ENCODE data around the gene ALLC. TPM values are rescaled to one million over a fixed set of nuclear protein-coding genes. Genes with fewer than 3 reads are reported as not detected.

The ALLC gene
- total RNA-seq, 1 donor from 2014 or later: not detected

GRCh38 chr2:3701071-3701470 lies 43.1 kb downstream of the ALLC start:
- Histone ChIP-seq H3K27me3 (no peaks in the 10 kb centered on the region), H3K9me3 (no peaks in the 10 kb centered on the region), H3K4me3 (no peak overlapping the region), H3K27ac (no peak overlapping the region), H3K36me3 (no peaks in the 10 kb centered on the region), H3K4me1 (peaks cover 4 to 8% of the 10 kb centered on the region in 2 donors)
- intact Hi-C loops (cut with DNase I): no loop called here
- DNase-seq (ENCODE audit: low spot score in 2 of 2): no peak
- TF ChIP-seq CTCF (IDR thresholded peaks at IDR 0.05): no peak

- H3K27ac ChIP-seq: no peak within 1 kb of the TSS
- peak within 1 kb of the TSS; percentile 44 to 56 for H3K4me3 ChIP-seq
- no peak for DNase-seq (ENCODE audit: low spot score in 2 of 2)
- H3K36me3 ChIP-seq: no peaks in the 10 kb centered on the region
- peaks cover 4 to 20% of the 10 kb centered on the region in 2 donors for H3K4me1 ChIP-seq
- H3K9me3 ChIP-seq: no peaks in the 10 kb centered on the region
- H3K27me3 ChIP-seq: no peaks in the 10 kb centered on the region
- intact Hi-C loops (cut with DNase I): no loop called here
- TF ChIP-seq CTCF (IDR thresholded peaks at IDR 0.05): no peak
Measured at GRCh38 chr2:3703236-3703756, 45.3 kb downstream of the ALLC start, which contains the start of gene DCDC2C. DCDC2C (plus strand) TSS chr2:3703575; CDS start chr2:3703752, 177 bp downstream.

- Histone ChIP-seq H3K4me1 (peaks cover 4 to 20% of the 10 kb centered on the region in 2 donors), H3K9me3 (no peaks in the 10 kb centered on the region), H3K36me3 (no peaks in the 10 kb centered on the region), H3K4me3 (peak overlapping the region; percentile 44 to 56), H3K27me3 (no peaks in the 10 kb centered on the region), H3K27ac (no peak overlapping the region)
- DNase-seq (ENCODE audit: low spot score in 2 of 2): no peak
- TF ChIP-seq CTCF (IDR thresholded peaks at IDR 0.05): no peak
- intact Hi-C loops (cut with DNase I): no loop called here
Measured at GRCh38 chr2:3703757-3704355, 45.9 kb downstream of the ALLC start.

DNA sequence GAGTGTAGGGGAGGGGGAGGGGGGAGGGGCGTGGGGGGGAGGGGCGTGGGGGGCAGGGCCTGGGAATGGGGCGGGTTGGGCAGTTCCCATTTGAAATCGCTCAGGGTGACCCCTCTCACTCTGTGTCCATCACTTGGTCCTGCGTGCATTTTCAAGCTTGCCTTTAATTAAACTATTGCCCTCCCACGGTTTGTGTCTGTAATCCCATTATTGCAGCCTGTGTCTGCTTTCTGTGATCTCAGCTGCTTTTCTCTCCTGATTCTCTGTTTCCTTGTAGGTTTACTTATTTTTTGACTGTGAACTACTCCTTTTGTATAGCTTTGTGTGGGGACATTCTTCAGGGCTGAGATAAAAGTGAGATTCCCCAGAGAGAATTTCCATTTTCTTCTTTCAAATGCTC lies 46.7 kb downstream of the ALLC start:
- TF ChIP-seq CTCF (IDR thresholded peaks at IDR 0.05): no peak
- Histone ChIP-seq H3K9me3 (no peaks in the 10 kb centered on the region), H3K27ac (no peak overlapping the region), H3K36me3 (no peaks in the 10 kb centered on the region), H3K4me1 (peaks cover 4 to 20% of the 10 kb centered on the region in 2 donors), H3K4me3 (no peak overlapping the region), H3K27me3 (no peaks in the 10 kb centered on the region)
- no peak for DNase-seq (ENCODE audit: low spot score in 2 of 2)
- intact Hi-C loops (cut with DNase I): no loop called here

GRCh38 chr2:3705782-3706181 lies 47.8 kb downstream of the ALLC start:
- H3K27me3 ChIP-seq: no peaks in the 10 kb centered on the region

More at GRCh38 chr2:3705782-3706181, 47.8 kb downstream of the ALLC start:
- Histone ChIP-seq H3K4me1 (peaks cover 4 to 20% of the 10 kb centered on the region in 2 donors), H3K27ac (peak overlapping the region in 1 of 2 donors; percentile 2), H3K9me3 (no peaks in the 10 kb centered on the region), H3K36me3 (no peaks in the 10 kb centered on the region), H3K4me3 (no peak overlapping the region)
- no peak for TF ChIP-seq CTCF (IDR thresholded peaks at IDR 0.05)
- intact Hi-C loops (cut with DNase I): no loop called here
- no peak for DNase-seq (ENCODE audit: low spot score in 2 of 2)

Measured in ascending aorta (tissue), 2 donors.